Dermis microvascular lymphatic vessel endothelial cell (primary cell): Measurements from ENCODE around the gene CHD3. TPM values are rescaled to one million over a fixed set of nuclear protein-coding genes. Genes with fewer than 3 reads are reported as not detected.

Experiments
- DNase-seq, 2 donors: peaks; one replicate each; pipeline versions ENCODE4 v3.0.0 to v3.0.0-alpha.2; 2010; ENCODE audit warnings: low read depth in 2 of 2
- total RNA-seq: library from RNA; depleted of rRNA; stranded (reverse); fragments of >200 nt; gene quantifications from 2 replicates; pipeline ENCODE4 v1.2.1, GENCODE V29; 2014

Gene CHD3
- total RNA-seq, 1 donor from 2014 or later = 57.8 TPM

GRCh38 chr17:7894226-7894625 lies 5.6 kb downstream of the CHD3 start:
- DNase-seq = no peak

- DNase-seq = no peak
Observed at GRCh38 chr17:7894866-7895265, 6.3 kb downstream of the CHD3 start.

GRCh38 chr17:7897090-7897489 lies 8.5 kb downstream of the CHD3 start:
- DNase-seq = no peak

- DNase-seq = peak; percentile 61 to 70
Observed at GRCh38 chr17:7897773-7898172, 9.2 kb downstream of the CHD3 start.

GRCh38 chr17:7903154-7904103 lies 14.8 kb downstream of the CHD3 start:
- DNase-seq = no peak

- no peak for DNase-seq
Observed at GRCh38 chr17:7909089-7909488, 20.5 kb downstream of the CHD3 start.

GRCh38 chr17:7910281-7910680 lies 21.7 kb downstream of the CHD3 start:
- no peak for DNase-seq

GRCh38 chr17:7910711-7911110 lies 22.1 kb downstream of the CHD3 start:
- no peak for DNase-seq

GRCh38 chr17:7911116-7911515 lies 22.5 kb downstream of the CHD3 start:
- DNase-seq = no peak

GRCh38 chr17:7912927-7913524 lies 24.4 kb downstream of the CHD3 start:
- peak; percentile 66 to 79 for DNase-seq

- DNase-seq = peak in 1 of 2 donors; percentile 72
Observed at GRCh38 chr17:7915179-7915610, 26.6 kb downstream of the CHD3 start.

GRCh38 chr17:7915611-7916384 lies 27.2 kb downstream of the CHD3 start, which contains the start of gene RNF227:
Gene RNF227 (minus strand): TSS chr17:7916289. CDS start chr17:7916195, 94 bp downstream.
- peak; percentile 30 to 94 for DNase-seq

- no peak for DNase-seq
Observed at GRCh38 chr17:7916385-7916682, 27.7 kb downstream of the CHD3 start.

- DNase-seq = peak in 1 of 2 donors; percentile 25
Observed at GRCh38 chr17:7916808-7917207, 28.2 kb downstream of the CHD3 start.

GRCh38 chr17:7922269-7922844 lies 33.8 kb downstream of the CHD3 start:
- DNase-seq = no peak

- peak; percentile 67 to 85 for DNase-seq
Observed at GRCh38 chr17:7922845-7923628, 34.4 kb downstream of the CHD3 start.

- DNase-seq = no peak
Observed at GRCh38 chr17:7927596-7927995, 39.0 kb downstream of the CHD3 start.

GRCh38 chr17:7929158-7930023 lies 40.8 kb downstream of the CHD3 start, which contains the start of gene KCNAB3:
Gene KCNAB3 (minus strand): TSS chr17:7929856. CDS start chr17:7929435, 421 bp downstream.
- peak in 1 of 2 donors; percentile 52 for DNase-seq

- no peak for DNase-seq
Observed at GRCh38 chr17:7930841-7931631, 42.4 kb downstream of the CHD3 start.
